ENCODE data around the gene CD302. TPM values are rescaled to one million over a fixed set of nuclear protein-coding genes. Genes with fewer than 3 reads are reported as not detected.
"Not testable (repeated sequence)": the region's sequence is repeated elsewhere in the genome, so short reads cannot be mapped to it uniquely, and the experiment has no call there.

Gene CD302
- total RNA-seq, 1 donor from 2014 or later: 109 TPM

- peaks cover 43% of the 10 kb centered on the region for H3K36me3 ChIP-seq
- intact Hi-C loops (cut with DNase I): no loop called here
- DNase-seq (no peak), ATAC-seq (no peak)
- no peak overlapping the region for H3K4me3 ChIP-seq
- no peak for TF ChIP-seq CTCF (IDR thresholded peaks at IDR 0.05)
- no peaks in the 10 kb centered on the region for H3K4me1 ChIP-seq
- H3K27ac ChIP-seq: no peak overlapping the region
- no peaks in the 10 kb centered on the region for H3K27me3 ChIP-seq
- no peaks in the 10 kb centered on the region for H3K9me3 ChIP-seq
Measured at GRCh38 chr2:159737292-159737916, 60.6 kb downstream of the CD302 start.

GRCh38 chr2:159736048-159736447, 62.0 kb downstream of the CD302 start:
- Histone ChIP-seq H3K4me3 (no peak overlapping the region), H3K27me3 (no peaks in the 10 kb centered on the region), H3K4me1 (no peaks in the 10 kb centered on the region), H3K9me3 (no peaks in the 10 kb centered on the region), H3K27ac (no peak overlapping the region), H3K36me3 (peaks cover 55% of the 10 kb centered on the region)
- DNase-seq (no peak), ATAC-seq (no peak)
- TF ChIP-seq CTCF (IDR thresholded peaks at IDR 0.05): no peak
- intact Hi-C loops (cut with DNase I): no loop called here

- H3K4me1 ChIP-seq: no peaks in the 10 kb centered on the region
- ATAC-seq (no peak), DNase-seq (no peak)
- intact Hi-C loops (cut with DNase I): no loop called here
- no peaks in the 10 kb centered on the region for H3K9me3 ChIP-seq
- H3K27ac ChIP-seq: no peak overlapping the region
- no peak overlapping the region for H3K4me3 ChIP-seq
- no peaks in the 10 kb centered on the region for H3K27me3 ChIP-seq
- TF ChIP-seq CTCF (IDR thresholded peaks at IDR 0.05): no peak
- peaks cover 59% of the 10 kb centered on the region for H3K36me3 ChIP-seq
Measured at GRCh38 chr2:159735648-159736047, 62.4 kb downstream of the CD302 start.

- intact Hi-C loops (cut with DNase I): no loop called here
- Histone ChIP-seq H3K27ac (no peak overlapping the region), H3K4me3 (no peak overlapping the region), H3K36me3 (peaks cover 51% of the 10 kb centered on the region), H3K9me3 (no peaks in the 10 kb centered on the region), H3K27me3 (no peaks in the 10 kb centered on the region), H3K4me1 (no peaks in the 10 kb centered on the region)
- DNase-seq (no peak), ATAC-seq (no peak)
- no peak for TF ChIP-seq CTCF (IDR thresholded peaks at IDR 0.05)
Measured at GRCh38 chr2:159728629-159729028, 69.4 kb downstream of the CD302 start.

GRCh38 chr2:159725713-159726112, 72.3 kb downstream of the CD302 start:
- no peak for ATAC-seq
- H3K36me3 ChIP-seq: peaks cover 23% of the 10 kb centered on the region
- H3K27ac ChIP-seq: no peak overlapping the region
- no peak for DNase-seq
- TF ChIP-seq CTCF (IDR thresholded peaks at IDR 0.05): no peak
- peaks cover 18% of the 10 kb centered on the region for H3K4me1 ChIP-seq
- H3K27me3 ChIP-seq: no peaks in the 10 kb centered on the region
- intact Hi-C loops (cut with DNase I): no loop called here
- no peak overlapping the region for H3K4me3 ChIP-seq
- no peaks in the 10 kb centered on the region for H3K9me3 ChIP-seq

GRCh38 chr2:159724795-159725572, 73.0 kb downstream of the CD302 start:
- DNase-seq; H3K9me3 ChIP-seq; H3K27me3 ChIP-seq; intact Hi-C loops (cut with DNase I); H3K4me3 ChIP-seq; ATAC-seq; H3K27ac ChIP-seq: not testable (repeated sequence)
- H3K36me3 ChIP-seq: peaks cover 21% of the 10 kb centered on the region
- H3K4me1 ChIP-seq: peaks cover 18% of the 10 kb centered on the region

Measured in upper lobe of right lung (tissue), 1 donor.